K562 (cell line): Measurements from ENCODE around the gene LONRF3. TPM values are rescaled to one million over a fixed set of nuclear protein-coding genes. Genes with fewer than 3 reads are reported as not detected.

Experiments used
- ATAC-seq: fragments of 200-7000 bp; cut with Tn5 transposase; 3 replicates; pipeline ENCODE4 v1.9.1; 2020; ENCODE audit warnings: moderate library complexity
- BruUV-seq: library from RNA; stranded (reverse); fragments of 400-500 nt; replicated peaks from 2 replicates; lab custom pipeline; 2021; lab: Mats Ljungman, UMichigan
- CTCF ChIA-PET: fragments of 300-600 bp; formaldehyde crosslinking; extraction: SDS; loops from one replicate; lab custom pipeline; 2021; ENCODE audit warnings: low intra/inter-chr PET ratio; lab: Yijun Ruan, JAX
- POLR2A ChIA-PET: fragments of 300-600, 350-650 bp; sonication (Branson Sonifier 250); formaldehyde crosslinking; extraction: SDS; loops from one replicate; lab custom pipeline; 2021; ENCODE audit warnings: antibody characterized with exemption, inconsistent platforms; lab: Yijun Ruan, JAX
- DNase-seq, 4 experiments: peaks; one replicate each; pipeline versions ENCODE4 v3.0.0 to v3.0.0-alpha.2; 2011 to 2018; ENCODE audit warnings: low spot score in 3 of 4, mixed read lengths in 3 of 4; ENCODE audit errors: extremely low read depth in 1 of 4
- FAIRE-seq: peaks from 2 replicates; lab custom pipeline; 2011; peaks lifted over from hg19 to GRCh38; lab: Jason Lieb, UNC
- H2AFZ ChIP-seq: 2 replicates; pipeline ENCODE4 v1.6.0; 2011; ENCODE audit warnings: low read depth, low read length, control low read depth, inconsistent platforms
- H3K27ac ChIP-seq: fragments of 200-600 bp; 3 replicates; pipeline ENCODE4 v1.8.0; 2011; ENCODE audit warnings: low read depth, mild to moderate bottlenecking, control low read depth, inconsistent platforms, low read length, moderate library complexity, mixed read lengths; ENCODE audit errors: extremely low read depth
- H3K27me3 ChIP-seq, 2 experiments: fragments of 300-600 bp in 1 of 2; 2 replicates in 1 of 2; 3 replicates in 1 of 2; pipeline versions ENCODE4 v1.6.0 to v1.8.0; 2011; ENCODE audit warnings: inconsistent platforms in 2 of 2, low read length in 2 of 2, mild to moderate bottlenecking in 1 of 2, mixed read lengths in 1 of 2, moderate library complexity in 1 of 2; ENCODE audit not compliant: control insufficient read depth in 2 of 2, insufficient read depth in 2 of 2
- H3K36me3 ChIP-seq: fragments of 300-600 bp; 3 replicates; pipeline ENCODE4 v1.8.0; 2011; ENCODE audit warnings: mild to moderate bottlenecking, low read length, inconsistent platforms; ENCODE audit not compliant: control insufficient read depth, insufficient read depth
- H3K4me1 ChIP-seq, 2 experiments: fragments of 200-600 bp in 1 of 2; replicated peaks in 1 of 2; 2 replicates in 1 of 2; 3 replicates in 1 of 2; pipeline versions ENCODE4 v1.5.1 to v1.8.0; 2011; ENCODE audit warnings: inconsistent platforms in 2 of 2, low read length in 2 of 2, mild to moderate bottlenecking in 1 of 2, mixed read lengths in 1 of 2, moderate library complexity in 1 of 2; ENCODE audit not compliant: control insufficient read depth in 2 of 2, insufficient read depth in 2 of 2
- H3K4me2 ChIP-seq: 2 replicates; pipeline ENCODE4 v1.6.1; 2011; ENCODE audit warnings: low read length, control low read depth, inconsistent platforms, mixed read lengths; ENCODE audit not compliant: insufficient read depth
- H3K4me3 ChIP-seq: fragments of 200-600 bp; sonication (generic), shearing (Covaris generic); 2 replicates; pipeline ENCODE4 v1.5.1; 2016; ENCODE audit warnings: control low read depth, inconsistent platforms
- H3K79me2 ChIP-seq: fragments of 200-600 bp; 3 replicates; pipeline ENCODE4 v1.8.0; 2011; ENCODE audit warnings: low read length, inconsistent platforms; ENCODE audit not compliant: control insufficient read depth, insufficient read depth
- H3K9ac ChIP-seq, 2 experiments: 2 replicates each; pipeline versions ENCODE4 v1.6.0 to v1.6.1; 2011; ENCODE audit warnings: low read depth in 2 of 2, low read length in 2 of 2, control low read depth in 1 of 2, inconsistent platforms in 1 of 2, mild to moderate bottlenecking in 1 of 2, mixed read lengths in 1 of 2; ENCODE audit not compliant: insufficient read depth in 1 of 2
- H3K9me1 ChIP-seq: one replicate; pipeline ENCODE4 v1.6.0; 2011; ENCODE audit warnings: inconsistent platforms, mild to moderate bottlenecking, low read length, moderate library complexity; ENCODE audit not compliant: control insufficient read depth, insufficient read depth
- H3K9me3 ChIP-seq: replicated peaks from 2 replicates; pipeline ENCODE4 v1.5.1; 2011; ENCODE audit warnings: low read depth, low read length, inconsistent platforms; ENCODE audit not compliant: control insufficient read depth, insufficient read depth
- H4K20me1 ChIP-seq: replicated peaks from 2 replicates; pipeline ENCODE4 v1.6.1; 2011; ENCODE audit warnings: low read length, inconsistent platforms, mixed read lengths; ENCODE audit not compliant: control insufficient read depth, insufficient read depth
- DACH1 ChIP-seq: fragments of 450-650 bp; IDR thresholded peaks from 2 replicates; pipeline ENCODE4 v1.6.1; 2018; ENCODE audit not compliant: partially characterized antibody
- MEIS2 ChIP-seq: fragments of 450-650 bp; IDR thresholded peaks from 2 replicates; pipeline ENCODE4 v1.6.1; 2014; ENCODE audit warnings: mild to moderate bottlenecking; ENCODE audit not compliant: partially characterized antibody
- MTA1 ChIP-seq: fragments of 450-650 bp; IDR thresholded peaks from 2 replicates; pipeline ENCODE4 v1.6.1; 2017; ENCODE audit warnings: borderline replicate concordance
- POLR2AphosphoS2 ChIP-seq: IDR thresholded peaks from 2 replicates; pipeline ENCODE4 v1.6.1; 2012; ENCODE audit warnings: low read length, improper control_type of control experiment
- RBBP5 ChIP-seq: fragments of 200-600 bp; sonication (generic); IDR thresholded peaks from 2 replicates; pipeline ENCODE4 v1.6.1; 2012; ENCODE audit warnings: borderline replicate concordance, mild to moderate bottlenecking, low read length, control low read depth, inconsistent platforms; ENCODE audit not compliant: insufficient read depth, poor library complexity, severe bottlenecking
- RFX7 ChIP-seq: fragments of 250-450 bp; sonication (Bioruptor Pico); IDR thresholded peaks from 2 replicates; pipeline ENCODE4 v1.5.1; 2021; ENCODE audit warnings: mild to moderate bottlenecking
- SMC3 ChIP-seq: conservative IDR thresholded peaks from 2 replicates; pipeline ENCODE4 v1.6.1; 2011; ENCODE audit warnings: low read depth, low read length, improper control_type of control experiment; ENCODE audit not compliant: insufficient read depth
- TGIF2 ChIP-seq: sonication (generic); formaldehyde crosslinking; IDR thresholded peaks from 2 replicates; pipeline ENCODE4 v1.8.1; 2022; ENCODE audit warnings: mild to moderate bottlenecking, missing genetic modification reagents, moderate library complexity
- ZC3H4 ChIP-seq: sonication (generic); formaldehyde crosslinking; IDR thresholded peaks from 2 replicates; pipeline ENCODE4 v1.9.0; 2021; ENCODE audit warnings: missing genetic modification reagents, borderline replicate concordance
- WGBS: fragments of 100-300 bp; shearing (Covaris generic); methylation state at CpG from one replicate; pipeline ENCODE4 v1.1.6; 2016; ENCODE audit warnings: low coverage, mixed read lengths; ENCODE audit not compliant: insufficient coverage; ENCODE audit errors: missing lambda C conversion rate; 5-methylcytosine and 5-hydroxymethylcytosine counted together
- in situ Hi-C: fragments of 300-500 bp; cut with MboI; formaldehyde crosslinking; loops from 4 replicates; pipeline ENCODE4 v1.15.0; 2018; ENCODE audit warnings: inconsistent platforms, mixed read lengths
- intact Hi-C: fragments of 100-400 bp; cut with micrococcal nuclease; formaldehyde crosslinking; loops from 2 replicates; pipeline ENCODE4 v1.14.2; 2022
- polyA plus RNA-seq, 8 experiments: library from polyadenylated mRNA; depleted of rRNA in 4 of 8; stranded (reverse) in 5 of 8; unstranded in 3 of 8; fragments of >200 nt; fragmentation: Nextera tagmentation in 2 of 8; fragmentation: Illumina TruSeq in 1 of 8; extraction: Ambion mirVana in 2 of 8; extraction: Trizol in 1 of 8; gene quantifications; 2 replicates each; pipeline versions ENCODE4 v1.2.1 to v1.2.3, GENCODE V29; 2011 to 2014; ENCODE audit warnings: inconsistent platforms in 1 of 8, missing spikeins in 1 of 8
- total RNA-seq, 7 experiments: library from RNA; depleted of rRNA in 6 of 7; stranded (reverse); fragments of >200 nt in 6 of 7; fragmentation: Illumina TruSeq in 2 of 7; extraction: Trizol in 2 of 7; gene quantifications; 2 replicates each; pipeline versions ENCODE4 v1.2.1 to v1.2.3, GENCODE V29; 2011 to 2021; ENCODE audit warnings: low replicate concordance in 1 of 7
- TF ChIP-seq, protein P1 (sequence below): fragments of 450-650 bp; IDR thresholded peaks from 2 replicates; pipeline ENCODE4 v1.6.1; 2017; ENCODE audit warnings: mild to moderate bottlenecking, moderate library complexity
- TF ChIP-seq, protein P2 (sequence below): fragments of 200-800 bp; sonication (Bioruptor generic); IDR thresholded peaks from 2 replicates; pipeline ENCODE4 v1.6.1; 2017; ENCODE audit warnings: missing genetic modification characterization, missing compliant biosample characterization

The LONRF3 gene
- total and polyA plus RNA-seq, 9 of the 15 experiments (the other 6 are each of a cell fraction or from before 2014, with no cell fraction given): 1.3 to 22.0 (median 8.7) TPM

DNA sequence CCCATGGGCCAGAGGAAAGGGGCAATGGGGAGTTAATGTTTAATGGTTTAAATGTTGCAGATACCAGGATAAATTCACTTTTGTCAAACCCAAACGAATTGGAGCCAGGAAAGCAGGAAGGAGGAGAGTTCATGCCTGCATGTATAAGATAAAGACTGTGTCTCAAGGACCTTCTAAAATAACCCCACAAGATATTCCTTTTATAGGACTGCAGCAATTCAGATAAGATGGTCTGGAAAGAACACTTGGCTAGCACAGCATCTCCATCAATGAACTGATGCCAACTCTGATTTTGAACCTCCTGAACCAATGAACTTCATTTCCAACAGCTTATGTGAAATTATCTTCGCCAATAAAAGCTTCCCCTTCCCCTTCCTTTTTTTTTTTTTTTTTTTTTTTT is 31.3 kb upstream of the LONRF3 start (continued):
- TF ChIP-seq, protein P1, sequence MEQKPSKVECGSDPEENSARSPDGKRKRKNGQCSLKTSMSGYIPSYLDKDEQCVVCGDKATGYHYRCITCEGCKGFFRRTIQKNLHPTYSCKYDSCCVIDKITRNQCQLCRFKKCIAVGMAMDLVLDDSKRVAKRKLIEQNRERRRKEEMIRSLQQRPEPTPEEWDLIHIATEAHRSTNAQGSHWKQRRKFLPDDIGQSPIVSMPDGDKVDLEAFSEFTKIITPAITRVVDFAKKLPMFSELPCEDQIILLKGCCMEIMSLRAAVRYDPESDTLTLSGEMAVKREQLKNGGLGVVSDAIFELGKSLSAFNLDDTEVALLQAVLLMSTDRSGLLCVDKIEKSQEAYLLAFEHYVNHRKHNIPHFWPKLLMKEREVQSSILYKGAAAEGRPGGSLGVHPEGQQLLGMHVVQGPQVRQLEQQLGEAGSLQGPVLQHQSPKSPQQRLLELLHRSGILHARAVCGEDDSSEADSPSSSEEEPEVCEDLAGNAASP: no peak
- TF ChIP-seq POLR2AphosphoS2: no peak
- TF ChIP-seq, protein P2, sequence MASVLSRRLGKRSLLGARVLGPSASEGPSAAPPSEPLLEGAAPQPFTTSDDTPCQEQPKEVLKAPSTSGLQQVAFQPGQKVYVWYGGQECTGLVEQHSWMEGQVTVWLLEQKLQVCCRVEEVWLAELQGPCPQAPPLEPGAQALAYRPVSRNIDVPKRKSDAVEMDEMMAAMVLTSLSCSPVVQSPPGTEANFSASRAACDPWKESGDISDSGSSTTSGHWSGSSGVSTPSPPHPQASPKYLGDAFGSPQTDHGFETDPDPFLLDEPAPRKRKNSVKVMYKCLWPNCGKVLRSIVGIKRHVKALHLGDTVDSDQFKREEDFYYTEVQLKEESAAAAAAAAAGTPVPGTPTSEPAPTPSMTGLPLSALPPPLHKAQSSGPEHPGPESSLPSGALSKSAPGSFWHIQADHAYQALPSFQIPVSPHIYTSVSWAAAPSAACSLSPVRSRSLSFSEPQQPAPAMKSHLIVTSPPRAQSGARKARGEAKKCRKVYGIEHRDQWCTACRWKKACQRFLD (CRISPR knock-in tag): no peak
- TF ChIP-seq, all 486 proteins: peak for 27

DNA sequence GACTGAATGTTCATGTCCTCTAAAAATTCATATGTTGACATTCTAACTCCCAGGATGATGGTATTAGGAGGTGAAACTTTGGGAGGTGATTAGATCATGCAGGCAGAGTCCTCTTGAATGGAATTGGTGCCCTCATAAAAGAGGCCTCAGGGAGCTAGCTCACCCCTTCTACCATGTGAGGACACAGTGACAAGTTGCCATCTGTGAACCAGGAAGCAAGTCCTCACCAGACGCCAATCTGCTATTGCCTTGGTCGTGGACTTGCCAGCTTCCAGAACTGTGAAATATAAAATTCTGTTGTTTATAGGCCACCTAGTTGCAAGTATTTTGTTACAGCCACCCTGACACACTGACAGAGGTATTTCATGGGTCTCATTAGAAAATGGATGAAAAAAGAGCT is 28.5 kb upstream of the LONRF3 start:
- Histone ChIP-seq H3K4me1 (peaks cover 0 to 13% of the 10 kb centered on the region in 2 experiments; a peak in 3 of 5 replicates), H3K36me3 (no peaks in the 10 kb centered on the region), H3K9me1 (no peaks in the 10 kb centered on the region), H3K9me3 (no peaks in the 10 kb centered on the region), H3K4me2 (no peak overlapping the region), H3K9ac (no peak overlapping the region), H3K79me2 (no peaks in the 10 kb centered on the region), H2AFZ (no peak overlapping the region), H3K27ac (no peak overlapping the region), H4K20me1 (no peaks in the 10 kb centered on the region), H3K27me3 (no peaks in the 10 kb centered on the region), H3K4me3 (no peak overlapping the region)
- in situ Hi-C loops (no loop called here), intact Hi-C loops (no loop called here)
- POLR2A ChIA-PET: no interaction called here
- DNase-seq (no peak), FAIRE-seq (no peak), ATAC-seq (no peak)
- TF ChIP-seq TGIF2 (no peak), ZC3H4 (no peak), SMC3 (no peak), DACH1 (no peak), RFX7 (CRISPR knock-in tag) (no peak), RBBP5 (no peak), MTA1 (no peak), MEIS2 (no peak)
- CTCF ChIA-PET: no interaction called here
- BruUV-seq: no TSS peak
- 93% methylated on average over 2 of the region's 2 CpGs for WGBS
